Upper lobe of right lung (tissue), 1 donor: Measurements from ENCODE around the gene C4orf51. TPM values are rescaled to one million over a fixed set of nuclear protein-coding genes. Genes with fewer than 3 reads are reported as not detected.

Source experiments
- ATAC-seq: fragments of 200-7000 bp; cut with Tn5 transposase; one replicate; pipeline ENCODE4 v1.9.1; 2020; ENCODE audit warnings: mild to moderate bottlenecking, moderate library complexity
- DNase-seq: peaks from one replicate; pipeline ENCODE4 v3.0.0-alpha.2; 2020
- H3K27ac ChIP-seq: fragments of 200-600 bp; one replicate; pipeline ENCODE4 v1.8.0; 2022
- H3K27me3 ChIP-seq: fragments of 200-600 bp; one replicate; pipeline ENCODE4 v1.8.0; 2022; ENCODE audit warnings: mild to moderate bottlenecking
- H3K36me3 ChIP-seq: fragments of 200-600 bp; one replicate; pipeline ENCODE4 v1.8.0; 2022
- H3K4me1 ChIP-seq: fragments of 200-600 bp; one replicate; pipeline ENCODE4 v1.8.0; 2022
- H3K4me3 ChIP-seq: fragments of 200-600 bp; one replicate; pipeline ENCODE4 v1.8.0; 2022; ENCODE audit warnings: mild to moderate bottlenecking
- H3K9me3 ChIP-seq: fragments of 200-600 bp; one replicate; pipeline ENCODE4 v1.8.0; 2022
- intact Hi-C: fragments of 100-400 bp; cut with DNase I; formaldehyde crosslinking; loops from one replicate; pipeline ENCODE4 v1.11.0; 2022
- total RNA-seq: library from RNA; stranded (reverse); fragmentation: NEBNext Ultra II Directional; extraction: Animal tissue kit (Norgen Biotek cat#: 25700); gene quantifications from one replicate; pipeline ENCODE4 v1.2.1, GENCODE V29; 2021
- TF ChIP-seq, protein P1 (sequence below): fragments of 200-600 bp; IDR thresholded peaks from one replicate; pipeline ENCODE4 v1.8.0; 2022; ENCODE audit warnings: antibody characterized with exemption
- donor health status: DM: no; HTN: yes; CAD: no; lungs with severe emphysema.

Gene C4orf51
- total RNA-seq, 1 donor from 2014 or later: not detected

DNA sequence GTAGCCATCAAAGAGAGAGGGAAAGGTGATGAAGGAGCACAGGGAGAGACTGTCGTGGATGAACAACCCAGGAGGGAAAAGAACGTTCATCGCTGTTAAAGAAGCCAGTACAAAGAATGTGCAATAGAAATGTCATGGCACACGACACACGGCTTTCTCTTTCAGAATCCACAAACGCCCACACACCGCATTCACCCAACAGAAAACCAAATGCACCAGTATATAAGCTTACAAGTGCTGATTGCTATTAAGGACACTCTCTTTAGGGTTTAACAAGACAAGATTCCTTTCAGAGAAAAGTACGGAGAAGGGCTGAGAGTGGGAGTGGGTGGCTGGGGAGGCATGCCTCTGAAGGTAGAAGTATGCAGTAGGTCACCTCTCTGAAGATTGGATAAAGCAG, 80.2 kb downstream of the C4orf51 start:
- DNase-seq: no peak
- H3K27ac ChIP-seq: no peak overlapping the region
- H3K27me3 ChIP-seq: no peaks in the 10 kb centered on the region
- peaks cover 10% of the 10 kb centered on the region for H3K36me3 ChIP-seq
- ATAC-seq: no peak
- H3K9me3 ChIP-seq: no peaks in the 10 kb centered on the region
- intact Hi-C loops: no loop called here
- H3K4me3 ChIP-seq: no peak overlapping the region
- no peaks in the 10 kb centered on the region for H3K4me1 ChIP-seq
- TF ChIP-seq, protein P1, sequence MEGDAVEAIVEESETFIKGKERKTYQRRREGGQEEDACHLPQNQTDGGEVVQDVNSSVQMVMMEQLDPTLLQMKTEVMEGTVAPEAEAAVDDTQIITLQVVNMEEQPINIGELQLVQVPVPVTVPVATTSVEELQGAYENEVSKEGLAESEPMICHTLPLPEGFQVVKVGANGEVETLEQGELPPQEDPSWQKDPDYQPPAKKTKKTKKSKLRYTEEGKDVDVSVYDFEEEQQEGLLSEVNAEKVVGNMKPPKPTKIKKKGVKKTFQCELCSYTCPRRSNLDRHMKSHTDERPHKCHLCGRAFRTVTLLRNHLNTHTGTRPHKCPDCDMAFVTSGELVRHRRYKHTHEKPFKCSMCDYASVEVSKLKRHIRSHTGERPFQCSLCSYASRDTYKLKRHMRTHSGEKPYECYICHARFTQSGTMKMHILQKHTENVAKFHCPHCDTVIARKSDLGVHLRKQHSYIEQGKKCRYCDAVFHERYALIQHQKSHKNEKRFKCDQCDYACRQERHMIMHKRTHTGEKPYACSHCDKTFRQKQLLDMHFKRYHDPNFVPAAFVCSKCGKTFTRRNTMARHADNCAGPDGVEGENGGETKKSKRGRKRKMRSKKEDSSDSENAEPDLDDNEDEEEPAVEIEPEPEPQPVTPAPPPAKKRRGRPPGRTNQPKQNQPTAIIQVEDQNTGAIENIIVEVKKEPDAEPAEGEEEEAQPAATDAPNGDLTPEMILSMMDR: no peak

DNA sequence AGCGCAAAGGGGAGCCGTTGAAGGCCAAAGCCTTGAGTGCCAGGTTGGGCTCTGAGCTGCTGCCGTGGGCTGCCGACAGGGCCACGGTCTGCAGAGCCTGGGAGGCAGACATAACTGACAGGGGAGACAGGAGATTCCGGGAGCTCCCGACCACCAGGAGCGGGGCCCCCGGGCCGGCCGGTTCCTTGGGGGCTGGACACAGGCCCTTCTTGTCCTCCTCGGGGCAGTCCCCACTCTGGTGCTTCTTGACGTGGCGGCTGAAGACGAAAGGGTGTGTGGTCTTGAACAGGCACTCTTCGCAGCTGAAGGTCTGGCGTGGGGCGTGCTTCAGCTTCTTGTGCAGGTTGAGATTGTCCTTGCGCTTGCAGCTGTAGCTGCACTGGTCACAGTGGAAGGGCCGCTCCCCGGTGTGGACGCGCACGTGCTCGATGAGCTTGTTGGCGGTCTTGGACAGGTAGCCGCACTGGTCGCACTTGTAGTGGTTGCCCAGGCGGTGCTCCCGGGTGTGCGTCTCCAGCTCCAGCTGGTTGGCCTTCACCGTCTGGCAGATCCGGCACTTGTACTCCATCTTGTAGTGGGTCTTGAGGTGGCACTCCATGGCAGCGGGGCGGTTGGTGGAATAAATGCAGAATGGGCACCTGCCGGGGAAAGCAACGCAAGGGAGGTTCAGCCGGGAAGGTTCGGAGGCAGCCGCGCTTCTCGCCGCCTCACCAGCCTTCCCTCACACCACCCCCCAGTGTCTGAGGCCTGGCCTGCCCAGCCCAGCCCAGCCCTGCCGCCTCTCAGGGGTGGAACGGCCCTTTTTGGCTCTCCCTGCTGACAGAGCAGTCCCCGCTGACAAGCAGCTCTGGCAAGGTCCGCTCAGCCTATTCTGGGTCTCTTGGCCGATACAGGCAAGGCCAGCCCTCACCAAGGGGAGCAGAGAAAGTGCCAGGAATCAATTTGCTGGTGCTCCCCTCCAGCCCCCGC, 81.3 kb downstream of the C4orf51 start:
- TF ChIP-seq, protein P1: no peak
- no peaks in the 10 kb centered on the region for H3K4me1 ChIP-seq
- peak; percentile 20 for ATAC-seq
- no peaks in the 10 kb centered on the region for H3K27me3 ChIP-seq
- H3K9me3 ChIP-seq: no peaks in the 10 kb centered on the region
- intact Hi-C loops: no loop called here
- DNase-seq: no peak
- no peak overlapping the region for H3K27ac ChIP-seq
- no peak overlapping the region for H3K4me3 ChIP-seq
- H3K36me3 ChIP-seq: peaks cover 12% of the 10 kb centered on the region

DNA sequence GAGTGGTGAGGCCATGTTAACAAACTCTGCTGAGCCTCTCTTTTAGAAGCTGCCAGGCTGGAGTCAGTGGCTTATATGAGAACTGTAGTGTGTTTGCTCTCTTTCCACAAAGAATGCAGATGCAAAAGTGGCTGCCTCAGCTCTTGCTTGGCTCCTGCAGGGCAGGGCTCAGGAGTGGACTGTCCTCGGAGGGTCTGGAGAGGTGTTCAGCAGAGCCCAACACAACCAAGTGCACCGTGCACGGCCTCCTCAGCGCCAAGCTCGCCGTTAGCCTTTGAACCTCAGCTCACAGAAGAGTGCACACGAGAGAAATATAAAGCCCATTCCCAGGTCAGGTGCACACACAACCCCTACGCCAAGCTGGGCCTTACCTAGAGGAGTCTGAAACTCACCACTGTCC, 82.8 kb downstream of the C4orf51 start:
- no peak overlapping the region for H3K27ac ChIP-seq
- TF ChIP-seq, protein P1: no peak
- H3K4me1 ChIP-seq: no peaks in the 10 kb centered on the region
- no peaks in the 10 kb centered on the region for H3K9me3 ChIP-seq
- intact Hi-C loops: no loop called here
- DNase-seq (no peak), ATAC-seq (peak; percentile 64)
- peaks cover 12% of the 10 kb centered on the region for H3K36me3 ChIP-seq
- H3K4me3 ChIP-seq: no peak overlapping the region
- no peaks in the 10 kb centered on the region for H3K27me3 ChIP-seq

DNA sequence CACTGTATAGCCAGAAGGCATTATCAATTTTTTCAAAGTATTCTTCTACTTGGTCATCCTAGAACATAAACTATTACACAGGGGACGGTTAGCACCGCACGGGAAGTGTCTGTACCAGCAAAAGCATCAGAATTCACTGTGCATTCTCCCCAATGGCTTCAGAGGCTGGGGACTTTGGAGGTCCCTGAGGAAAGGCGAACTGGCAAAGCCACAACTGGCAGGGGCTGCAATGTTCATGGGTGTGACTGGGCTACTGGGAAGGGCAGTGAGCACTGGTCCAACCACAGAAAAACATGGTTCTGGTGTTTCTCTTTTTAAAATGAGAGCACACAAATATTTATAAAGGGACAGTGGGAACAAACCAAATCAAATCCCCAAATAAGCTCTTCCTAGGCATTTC, 83.5 kb downstream of the C4orf51 start:
- DNase-seq: no peak
- H3K27ac ChIP-seq: no peak overlapping the region
- H3K9me3 ChIP-seq: no peaks in the 10 kb centered on the region
- TF ChIP-seq, protein P1: no peak
- intact Hi-C loops: no loop called here
- no peak overlapping the region for H3K4me3 ChIP-seq
- ATAC-seq: no peak
- no peaks in the 10 kb centered on the region for H3K4me1 ChIP-seq
- H3K36me3 ChIP-seq: peaks cover 12% of the 10 kb centered on the region
- H3K27me3 ChIP-seq: no peaks in the 10 kb centered on the region

DNA sequence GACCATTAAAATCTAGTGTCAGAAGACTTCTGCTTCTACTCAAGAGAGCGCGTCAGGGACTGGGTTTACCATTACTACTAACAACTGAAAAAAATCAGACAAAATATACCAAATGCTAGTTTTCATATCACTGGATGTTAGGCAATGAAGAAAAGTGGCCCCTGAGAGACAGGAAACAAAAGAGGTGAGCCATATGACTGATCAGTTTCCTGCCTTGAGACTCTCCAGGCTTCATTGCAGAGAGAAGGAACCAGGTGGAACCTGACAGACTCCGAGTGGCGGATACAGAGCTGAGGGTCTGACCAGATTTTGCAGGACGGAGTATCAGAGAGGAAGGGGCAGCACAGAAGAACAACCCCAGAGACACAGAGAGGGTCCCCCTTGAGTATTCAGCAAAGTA, 86.3 kb downstream of the C4orf51 start:
- H3K27me3 ChIP-seq: no peaks in the 10 kb centered on the region
- ATAC-seq (no peak), DNase-seq (no peak)
- no peaks in the 10 kb centered on the region for H3K9me3 ChIP-seq
- intact Hi-C loops: no loop called here
- H3K4me1 ChIP-seq: no peaks in the 10 kb centered on the region
- no peak overlapping the region for H3K4me3 ChIP-seq
- H3K27ac ChIP-seq: no peak overlapping the region
- H3K36me3 ChIP-seq: peaks cover 12% of the 10 kb centered on the region
- TF ChIP-seq, protein P1: no peak
